Ovary (tissue), 9 donors: Measurements from ENCODE around the gene EEIG1. TPM values are rescaled to one million over a fixed set of nuclear protein-coding genes. Genes with fewer than 3 reads are reported as not detected.
A peak's percentile ranks its signal among the peaks of the same experiment; 100 is the strongest.

Experiments used
- DNase-seq, 5 donors: peaks; one replicate each; pipeline ENCODE4 v3.0.0-alpha.2; 2019 to 2020
- H3K27ac ChIP-seq, 2 donors: fragments of 200-600 bp; one replicate each; pipeline versions ENCODE4 v1.5.1 to v1.8.0; 2019 to 2022
- H3K27me3 ChIP-seq: fragments of 200-600 bp; one replicate; pipeline ENCODE4 v1.8.0; 2022
- H3K36me3 ChIP-seq: fragments of 200-600 bp; sonication (generic); one replicate; pipeline ENCODE4 v1.5.1; 2019
- H3K4me1 ChIP-seq: one replicate; pipeline ENCODE4 v1.8.1; 2013; ENCODE audit warnings: mild to moderate bottlenecking, moderate library complexity; ENCODE audit not compliant: insufficient read depth
- H3K4me3 ChIP-seq: fragments of 200-600 bp; sonication (generic); one replicate; pipeline ENCODE4 v1.5.1; 2017
- H3K9me3 ChIP-seq, 2 donors: fragments of 200-600 bp in 1 of 2; sonication (generic) in 1 of 2; one replicate each; pipeline versions ENCODE4 v1.5.1 to v1.8.1; 2013 to 2019; ENCODE audit warnings: mild to moderate bottlenecking in 1 of 2, moderate library complexity in 1 of 2
- CTCF ChIP-seq, 3 donors: fragments of 450-650 bp in 2 of 3; fragments of 200-600 bp in 1 of 3; IDR thresholded peaks; one replicate each; pipeline versions ENCODE4 v1.5.1 to v1.8.0; 2016 to 2022; ENCODE audit warnings: antibody characterized with exemption in 3 of 3, mild to moderate bottlenecking in 1 of 3
- EP300 ChIP-seq: sonication (generic); formaldehyde crosslinking; IDR thresholded peaks from one replicate; pipeline ENCODE4 v1.6.1; 2017; ENCODE audit warnings: antibody characterized with exemption
- POLR2A ChIP-seq: fragments of 450-650 bp; IDR thresholded peaks from one replicate; pipeline ENCODE4 v1.6.1; 2017; ENCODE audit warnings: antibody characterized with exemption, mild to moderate bottlenecking, moderate library complexity
- WGBS, 3 donors: extraction: QIAGEN DNeasy Blood & Tissue Kit in 1 of 3; methylation state at CpG; one replicate each; pipeline versions ENCODE4 v1.1.5 to v1.1.7; 2013 to 2017; 5-methylcytosine and 5-hydroxymethylcytosine counted together
- intact Hi-C, 4 donors: fragments of 100-400 bp; cut with DNase I; formaldehyde crosslinking; loops; one replicate each; pipeline versions ENCODE4 v1.11.0 to v1.15.1; 2022 to 2023
- polyA plus RNA-seq, 2 donors: library from polyadenylated mRNA; stranded (reverse); fragments of 200-250 nt in 1 of 2; fragments of 350-450 nt in 1 of 2; fragmentation: Illumina TruSeq in 1 of 2; extraction: RNeasy Lipid Tissue Mini Kit (QIAGEN cat#74804) in 1 of 2; gene quantifications; one replicate each; pipeline ENCODE4 v1.2.3, GENCODE V29; 2013 to 2014
- total RNA-seq, 7 donors: library from RNA; depleted of rRNA in 2 of 7; stranded (reverse); fragments of >200 nt in 2 of 7; fragmentation: NEBNext Ultra II Directional in 3 of 7; extraction: Animal tissue kit (Norgen Biotek cat#: 25700) in 3 of 7; gene quantifications; one replicate each; pipeline versions ENCODE4 v1.1.0 to v1.2.4, GENCODE V29; 2016 to 2023
- donor health status: DM: no; HTN: no; CAD: no; lungs with moderate emphysema.
- donor health status: DM: no; HTN: no; CAD: no.
- donor health status: Bipolar disorder and iron deficiency.
- donor health status: DM: yes; HTN: yes; CAD: no.
- donor health status: DM: no; HTN: no; CAD: no.
- donor health status: DM: yes; HTN: yes; CAD: no.

Gene EEIG1
- total and polyA plus RNA-seq, 9 donors, result 8.6 to 104 (median 75.5) TPM

- TF ChIP-seq POLR2A, result no peak
- TF ChIP-seq EP300, result no peak
- no peak for TF ChIP-seq CTCF (IDR thresholded peaks at IDR 0.05)
- intact Hi-C loops, result loop anchor here in 1 of 4 donors (5.0 kb wide), 1 partner anchor 33 kb away; no protein-coding TSS in a partner anchor
- Histone ChIP-seq H3K4me1 (peaks cover 70% of the 10 kb centered on the region), H3K27me3 (no peaks in the 10 kb centered on the region), H3K9me3 (no peaks in the 10 kb centered on the region), H3K4me3 (peak overlapping the region; percentile 16), H3K27ac (peak overlapping the region in 1 of 2 donors; percentile 6), H3K36me3 (no peaks in the 10 kb centered on the region)
- peak in 1 of 5 donors; percentile 23 for DNase-seq
- 74 to 78% (median 75%) methylated on average over 10 of the region's 10 CpGs for WGBS, 3 donors
Observed at GRCh38 chr9:127975376-127976315, 5.1 kb downstream of the EEIG1 start.

GRCh38 chr9:127974769-127975261 is 6.0 kb downstream of the EEIG1 start:
- intact Hi-C loops, result loop anchor here in 1 of 4 donors (5.0 kb wide), 1 partner anchor 33 kb away; no protein-coding TSS in a partner anchor
- no peaks in the 10 kb centered on the region for H3K27me3 ChIP-seq
- H3K4me1 ChIP-seq, result peaks cover 73% of the 10 kb centered on the region
- peak overlapping the region in 1 of 2 donors; percentile 6 for H3K27ac ChIP-seq
- DNase-seq, result peak; percentile 53 to 76 (median 69)
- TF ChIP-seq POLR2A (no peak), CTCF (IDR thresholded peaks at IDR 0.05) (no peak), EP300 (no peak)
- peak overlapping the region; percentile 16 for H3K4me3 ChIP-seq
- WGBS, 3 donors, result 32 to 39% (median 37%) methylated on average over 10 of the region's 10 CpGs
- H3K9me3 ChIP-seq, result no peaks in the 10 kb centered on the region
- H3K36me3 ChIP-seq, result no peaks in the 10 kb centered on the region

GRCh38 chr9:127974001-127974768 is 6.6 kb downstream of the EEIG1 start:
- no peak for TF ChIP-seq EP300
- no peak for TF ChIP-seq CTCF (IDR thresholded peaks at IDR 0.05)
- no peak for TF ChIP-seq POLR2A
- H3K36me3 ChIP-seq, result no peaks in the 10 kb centered on the region
- peak in 1 of 5 donors; percentile 29 for DNase-seq
- H3K4me1 ChIP-seq, result peaks cover 77% of the 10 kb centered on the region
- 55 to 71% (median 59%) methylated on average over 12 of the region's 12 CpGs for WGBS, 3 donors
- no peaks in the 10 kb centered on the region for H3K9me3 ChIP-seq
- intact Hi-C loops, result no loop called here
- no peak overlapping the region for H3K27ac ChIP-seq
- H3K4me3 ChIP-seq, result no peak overlapping the region
- no peaks in the 10 kb centered on the region for H3K27me3 ChIP-seq
